HG03565 (cell line): ENCODE measurements around the gene ZNF577.

Source experiments
- ATAC-seq: cut with Tn5 transposase; IDR thresholded peaks from one replicate; pipeline ENCODE4 v1.9.1; 2021; ENCODE audit warnings: mild to moderate bottlenecking, moderate library complexity; ENCODE audit not compliant: unreplicated experiment

Gene ZNF577

DNA sequence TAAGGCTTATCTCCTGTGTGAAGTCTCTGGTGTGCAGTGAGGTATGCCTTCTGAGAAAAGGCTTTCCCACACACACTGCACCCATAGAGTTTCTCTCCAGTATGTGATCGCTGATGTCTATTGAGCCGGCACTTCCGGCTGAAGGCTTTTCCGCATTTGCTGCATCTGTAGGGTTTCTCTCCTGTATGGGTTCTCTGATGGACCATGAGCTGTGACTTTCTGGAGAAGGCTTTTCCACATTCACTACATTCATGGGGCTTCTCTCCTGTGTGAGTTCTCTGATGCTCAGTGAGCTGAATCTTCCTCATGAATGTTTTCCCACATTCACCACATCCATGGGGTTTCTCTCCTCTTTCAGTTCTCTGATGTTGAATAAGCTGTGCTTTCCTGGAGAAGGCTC, 14.7 kb downstream of the ZNF577 start:
- no peak for ATAC-seq

DNA sequence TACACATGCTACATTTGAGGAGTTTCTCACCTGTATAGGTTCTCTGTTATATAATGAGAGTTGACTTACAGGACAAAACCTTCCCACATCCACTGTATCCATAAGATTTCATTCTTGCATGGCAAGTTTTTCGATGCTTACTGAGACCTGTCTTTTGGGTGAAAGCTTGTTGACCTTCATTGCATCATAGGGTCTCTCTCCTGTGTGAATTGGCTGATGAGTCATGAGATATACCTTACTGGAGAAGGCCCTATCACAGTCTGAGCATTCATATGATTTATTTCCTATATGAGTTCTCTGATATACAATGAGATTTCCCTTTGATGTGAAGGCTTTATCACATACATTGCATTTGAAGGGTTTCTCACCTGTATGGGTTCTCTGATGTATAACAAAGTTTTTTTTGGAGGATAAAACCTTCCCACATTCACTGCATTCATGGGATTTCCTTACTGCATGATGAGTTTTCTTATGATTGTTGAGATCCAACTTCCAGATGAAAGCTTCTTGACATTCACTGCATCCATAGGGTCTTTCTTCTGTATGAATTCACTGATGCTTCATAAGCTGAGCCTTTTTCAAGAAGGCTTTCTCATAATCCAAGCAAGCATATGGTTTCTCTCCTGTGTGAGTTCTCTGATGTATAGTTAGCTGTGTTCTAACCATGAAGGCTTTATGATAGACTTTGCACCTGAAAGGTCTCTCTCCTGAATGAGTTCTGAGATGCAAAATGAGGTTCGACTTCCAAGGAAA, 25.7 kb downstream of the ZNF577 start:
- ATAC-seq = no peak

DNA sequence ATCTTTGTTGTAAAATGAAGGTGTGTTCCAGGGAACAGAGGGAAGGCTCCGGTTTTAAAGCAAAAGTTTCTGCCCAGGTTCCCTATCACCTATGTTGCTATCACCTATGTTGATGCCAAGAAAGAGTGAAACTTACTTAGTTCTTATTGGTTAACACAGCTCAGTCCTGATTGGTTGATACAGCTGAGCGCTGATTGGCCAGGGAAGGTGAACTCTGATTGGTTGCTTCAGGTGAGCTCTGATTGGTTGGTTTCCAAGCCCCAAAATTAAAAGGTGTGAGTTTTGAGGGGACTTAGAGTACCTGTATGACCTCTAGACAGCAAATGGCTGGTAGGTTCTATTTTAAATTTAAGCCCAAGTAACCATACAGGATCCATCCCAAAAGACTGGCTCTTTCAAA, 50.6 kb downstream of the ZNF577 start:
- no peak for ATAC-seq

DNA sequence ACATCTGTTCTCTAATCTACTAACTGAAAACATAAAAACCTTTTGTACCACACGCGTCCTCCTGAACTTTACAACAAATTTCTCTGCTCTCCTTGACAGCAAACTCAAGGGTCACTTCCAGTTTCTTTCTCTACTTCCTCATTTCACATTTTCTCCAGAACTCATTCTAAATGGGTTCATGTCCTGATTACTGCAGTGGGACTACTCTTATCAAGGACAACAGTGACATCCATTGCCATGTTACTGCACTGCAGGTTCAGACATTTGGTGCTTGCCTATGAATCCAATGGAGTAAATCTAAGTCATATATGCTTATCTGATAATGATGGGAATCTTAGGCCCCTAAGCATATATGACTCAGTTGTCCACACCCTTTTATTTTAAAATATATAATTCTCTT, 57.5 kb downstream of the ZNF577 start:
- no peak for ATAC-seq

DNA sequence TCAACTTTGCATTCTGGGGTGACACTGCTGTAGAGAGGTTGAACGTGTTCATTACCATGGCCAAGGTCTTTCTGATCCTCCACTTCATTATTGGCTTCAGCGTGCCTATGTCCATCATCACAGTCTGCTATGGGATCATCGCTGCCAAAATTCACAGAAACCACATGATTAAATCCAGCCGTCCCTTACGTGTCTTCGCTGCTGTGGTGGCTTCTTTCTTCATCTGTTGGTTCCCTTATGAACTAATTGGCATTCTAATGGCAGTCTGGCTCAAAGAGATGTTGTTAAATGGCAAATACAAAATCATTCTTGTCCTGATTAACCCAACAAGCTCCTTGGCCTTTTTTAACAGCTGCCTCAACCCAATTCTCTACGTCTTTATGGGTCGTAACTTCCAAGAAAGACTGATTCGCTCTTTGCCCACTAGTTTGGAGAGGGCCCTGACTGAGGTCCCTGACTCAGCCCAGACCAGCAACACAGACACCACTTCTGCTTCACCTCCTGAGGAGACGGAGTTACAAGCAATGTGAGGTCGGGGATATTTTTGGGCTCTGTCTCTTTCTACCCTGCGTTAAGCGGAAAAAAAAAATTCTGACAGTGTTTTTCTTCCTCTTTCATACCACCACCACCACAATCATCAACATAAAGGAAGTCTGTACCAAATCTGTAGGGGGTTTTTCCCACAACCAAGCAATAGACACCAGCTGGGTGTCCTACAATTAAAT, 63.3 kb downstream of the ZNF577 start:
- ATAC-seq = no peak

DNA sequence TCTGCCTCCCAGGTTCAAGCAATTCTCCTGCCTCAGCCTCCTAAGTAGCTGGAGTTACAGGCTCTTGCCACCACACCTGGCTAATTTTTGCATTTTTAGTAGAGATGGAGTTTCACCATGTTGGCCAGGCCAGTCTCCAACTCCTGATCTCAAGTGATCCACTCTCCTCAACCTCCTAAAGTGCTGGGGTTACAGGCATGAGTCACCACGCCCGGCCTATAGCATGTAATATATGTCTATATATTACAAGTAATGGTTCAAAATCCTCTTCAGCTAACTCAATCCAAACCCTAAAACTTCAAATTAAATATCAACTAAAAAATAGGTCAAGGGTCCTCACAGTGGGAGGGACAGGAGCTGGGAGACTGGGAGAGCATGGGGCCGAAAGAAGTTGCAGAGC, 64.8 kb downstream of the ZNF577 start:
- no peak for ATAC-seq

DNA sequence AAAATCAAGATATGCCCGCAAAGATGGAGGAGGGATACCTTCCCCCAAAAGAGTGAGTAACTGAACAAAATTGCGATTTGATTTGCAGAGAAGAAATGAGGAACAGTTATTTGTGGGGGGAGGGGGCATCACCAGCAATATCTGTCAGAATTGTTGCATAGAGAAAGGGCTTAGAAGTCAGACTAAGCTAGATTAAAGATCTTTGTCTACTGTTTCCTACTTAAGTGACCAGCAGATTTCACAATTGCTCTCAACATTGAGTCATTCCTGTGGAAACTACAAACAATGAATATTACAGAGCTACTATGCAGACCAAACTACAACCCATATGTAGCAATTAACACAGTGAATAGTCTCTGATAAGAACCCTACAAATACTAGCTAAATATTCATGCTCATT, 65.4 kb downstream of the ZNF577 start:
- no peak for ATAC-seq

DNA sequence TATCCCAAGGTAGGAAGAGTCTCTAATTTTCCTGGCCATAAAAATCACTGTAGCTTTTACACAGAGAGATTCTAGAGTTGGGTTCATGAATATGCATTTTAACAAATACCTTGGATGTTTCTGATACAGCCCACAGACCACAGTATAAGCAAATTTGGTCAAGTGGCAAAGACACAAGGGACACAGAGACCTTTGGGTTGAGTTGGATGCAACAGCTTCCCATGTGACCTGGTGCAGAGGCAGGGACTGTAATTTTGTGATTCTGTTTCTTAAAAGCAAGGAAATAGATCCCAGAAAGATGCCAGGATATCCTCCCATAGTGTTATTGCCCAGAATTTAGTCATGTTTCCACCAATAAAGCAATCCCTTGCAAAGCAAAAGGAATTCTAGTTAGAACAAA, 65.8 kb downstream of the ZNF577 start:
- no peak for ATAC-seq

DNA sequence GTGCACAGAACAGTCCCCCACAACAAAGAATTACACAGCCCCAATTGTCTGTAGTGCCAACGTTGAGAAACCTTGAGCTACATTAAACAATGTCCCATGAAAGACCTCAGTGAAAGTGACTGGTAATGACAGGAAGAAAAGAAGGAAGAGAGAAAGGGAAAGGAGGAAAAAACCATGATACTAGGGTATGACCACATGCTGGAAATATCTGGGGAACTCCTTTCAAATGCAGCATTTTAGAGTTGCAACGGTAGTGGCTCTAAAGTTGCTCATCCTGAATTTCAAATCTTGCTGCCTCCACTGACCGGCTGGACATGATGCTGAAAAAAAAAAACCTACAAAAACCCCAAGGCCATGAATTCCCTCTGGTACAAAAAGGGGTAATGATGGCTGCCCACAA, 66.3 kb downstream of the ZNF577 start:
- ATAC-seq = no peak
